ENCODE measurements around the gene MID1. TPM values are rescaled to one million over a fixed set of nuclear protein-coding genes. Genes with fewer than 3 reads are reported as not detected.

MID1 gene
- polyA plus RNA-seq, 3 donors = 0.05 to 0.10 TPM; not detected in 1

DNA sequence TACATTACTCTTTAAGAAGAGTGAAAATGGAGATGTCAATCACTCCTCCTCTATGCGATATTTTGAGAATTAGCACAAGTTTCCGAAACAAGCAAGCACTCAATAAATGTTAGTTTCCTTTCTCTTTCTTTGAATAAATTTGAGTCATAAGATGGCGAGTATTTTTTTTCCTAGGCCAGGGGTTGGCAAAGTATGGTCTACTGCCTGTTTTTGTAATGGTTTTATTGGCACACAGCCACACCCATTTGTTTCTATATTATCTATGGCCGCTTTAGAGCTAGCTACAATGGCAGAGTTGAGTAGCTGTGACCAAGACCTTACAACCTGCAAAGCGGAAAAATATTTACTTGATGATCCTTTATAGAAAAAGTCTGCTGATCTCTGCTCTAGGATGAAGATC, 139.5 kb downstream of the MID1 start:
- peaks cover 2% of the 10 kb centered on the region in 3 donors for H3K27me3 Mint-ChIP-seq (ENCODE audit: low read depth in 3 of 3)
- Histone ChIP-seq H3K4me2 (replicated peaks; ENCODE audit: extremely low read depth, low read length, poor library complexity, severe bottlenecking) (no peak overlapping the region), H3K9ac (ENCODE audit: insufficient read depth, low read length, poor library complexity, severe bottlenecking) (no peak overlapping the region), H4K20me1 (ENCODE audit: insufficient read depth, low read length) (no peaks in the 10 kb centered on the region), H2AFZ (ENCODE audit: insufficient read depth, low read depth, low read length, poor library complexity, severe bottlenecking) (no peak overlapping the region), H3K79me2 (ENCODE audit: insufficient read depth, low read length) (no peaks in the 10 kb centered on the region), H3K27me3 (ENCODE audit: control insufficient read depth in 2 of 2, insufficient read depth in 2 of 2, low read length in 2 of 2) (no peaks in the 10 kb centered on the region), H3K36me3 (replicated peaks in 1 of 2; ENCODE audit: control insufficient read depth in 1 of 2, insufficient read depth in 2 of 2, low read length in 2 of 2) (no peaks in the 10 kb centered on the region), H3K27ac (ENCODE audit: low read depth in 1 of 2, low read length in 2 of 2) (no peak overlapping the region), H3K4me3 (replicated peaks in 1 of 3; ENCODE audit: low read depth in 2 of 3, low read length in 3 of 3) (no peak overlapping the region), H3K4me1 (ENCODE audit: control insufficient read depth in 1 of 2, insufficient read depth in 2 of 2, low read length in 2 of 2) (no peaks in the 10 kb centered on the region), H3K9me3 (replicated peaks in 1 of 2; ENCODE audit: control insufficient read depth in 1 of 2, insufficient read depth in 1 of 2, low read length in 2 of 2) (no peaks in the 10 kb centered on the region)
- no peak overlapping the region for H3K4me3 Mint-ChIP-seq
- intact Hi-C loops (cut with micrococcal nuclease) = no loop called here
- H3K36me3 Mint-ChIP-seq = no peaks in the 10 kb centered on the region
- H3K4me1 Mint-ChIP-seq = no peaks in the 10 kb centered on the region
- WGBS (ENCODE audit: insufficient coverage) = 100% methylated on average over 1 of the region's 5 CpGs
- TF ChIP-seq, protein P1, sequence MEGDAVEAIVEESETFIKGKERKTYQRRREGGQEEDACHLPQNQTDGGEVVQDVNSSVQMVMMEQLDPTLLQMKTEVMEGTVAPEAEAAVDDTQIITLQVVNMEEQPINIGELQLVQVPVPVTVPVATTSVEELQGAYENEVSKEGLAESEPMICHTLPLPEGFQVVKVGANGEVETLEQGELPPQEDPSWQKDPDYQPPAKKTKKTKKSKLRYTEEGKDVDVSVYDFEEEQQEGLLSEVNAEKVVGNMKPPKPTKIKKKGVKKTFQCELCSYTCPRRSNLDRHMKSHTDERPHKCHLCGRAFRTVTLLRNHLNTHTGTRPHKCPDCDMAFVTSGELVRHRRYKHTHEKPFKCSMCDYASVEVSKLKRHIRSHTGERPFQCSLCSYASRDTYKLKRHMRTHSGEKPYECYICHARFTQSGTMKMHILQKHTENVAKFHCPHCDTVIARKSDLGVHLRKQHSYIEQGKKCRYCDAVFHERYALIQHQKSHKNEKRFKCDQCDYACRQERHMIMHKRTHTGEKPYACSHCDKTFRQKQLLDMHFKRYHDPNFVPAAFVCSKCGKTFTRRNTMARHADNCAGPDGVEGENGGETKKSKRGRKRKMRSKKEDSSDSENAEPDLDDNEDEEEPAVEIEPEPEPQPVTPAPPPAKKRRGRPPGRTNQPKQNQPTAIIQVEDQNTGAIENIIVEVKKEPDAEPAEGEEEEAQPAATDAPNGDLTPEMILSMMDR (IDR thresholded peaks at IDR 0.05) = no peak
- no peak for DNase-seq
- H3K27ac Mint-ChIP-seq = no peak overlapping the region
- H3K9me3 Mint-ChIP-seq = no peaks in the 10 kb centered on the region

DNA sequence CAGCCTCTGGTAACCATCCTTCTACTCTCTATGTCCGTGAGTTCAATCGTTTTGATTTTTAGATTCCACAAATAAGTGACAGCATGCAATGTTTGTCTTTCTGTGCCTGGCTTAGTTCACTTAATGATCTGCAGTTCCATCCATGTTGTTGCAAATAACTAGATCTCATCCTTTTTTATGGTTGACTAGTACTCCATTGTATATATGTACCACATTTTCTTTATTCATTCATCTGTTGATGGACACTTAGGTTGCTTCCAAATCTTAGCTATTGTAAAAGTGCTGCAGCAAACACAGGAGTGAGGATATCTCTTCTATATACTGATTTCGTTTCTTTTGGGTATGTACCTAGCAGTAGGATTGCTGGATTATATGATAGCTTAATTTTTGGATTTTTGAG, 140.9 kb downstream of the MID1 start:
- no peaks in the 10 kb centered on the region for H3K36me3 ChIP-seq (replicated peaks in 1 of 2; ENCODE audit: control insufficient read depth in 1 of 2, insufficient read depth in 2 of 2, low read length in 2 of 2)
- no peak overlapping the region for H3K9ac ChIP-seq (ENCODE audit: insufficient read depth, low read length, poor library complexity, severe bottlenecking)
- intact Hi-C loops (cut with micrococcal nuclease) = no loop called here
- no peaks in the 10 kb centered on the region for H3K9me3 ChIP-seq (replicated peaks in 1 of 2; ENCODE audit: control insufficient read depth in 1 of 2, insufficient read depth in 1 of 2, low read length in 2 of 2)
- H3K4me2 ChIP-seq (replicated peaks; ENCODE audit: extremely low read depth, low read length, poor library complexity, severe bottlenecking) = no peak overlapping the region
- Mint-ChIP-seq H3K4me1 (no peaks in the 10 kb centered on the region), H3K9me3 (no peaks in the 10 kb centered on the region), H3K36me3 (no peaks in the 10 kb centered on the region), H3K4me3 (no peak overlapping the region), H3K27me3 (ENCODE audit: low read depth in 3 of 3) (peaks cover 2% of the 10 kb centered on the region in 3 donors), H3K27ac (no peak overlapping the region)
- TF ChIP-seq, protein P1 (IDR thresholded peaks at IDR 0.05) = no peak
- no peaks in the 10 kb centered on the region for H4K20me1 ChIP-seq (ENCODE audit: insufficient read depth, low read length)
- no peak for DNase-seq
- no peak overlapping the region for H3K4me3 ChIP-seq (replicated peaks in 1 of 3; ENCODE audit: low read depth in 2 of 3, low read length in 3 of 3)
- H3K4me1 ChIP-seq (ENCODE audit: control insufficient read depth in 1 of 2, insufficient read depth in 2 of 2, low read length in 2 of 2) = no peaks in the 10 kb centered on the region
- 92% methylated on average over 2 of the region's 3 CpGs for whole genome bisulfite sequencing (ENCODE audit: insufficient coverage)
- H3K27me3 ChIP-seq (ENCODE audit: control insufficient read depth in 2 of 2, insufficient read depth in 2 of 2, low read length in 2 of 2) = no peaks in the 10 kb centered on the region
- no peaks in the 10 kb centered on the region for H3K79me2 ChIP-seq (ENCODE audit: insufficient read depth, low read length)
- no peak overlapping the region for H2AFZ ChIP-seq (ENCODE audit: insufficient read depth, low read depth, low read length, poor library complexity, severe bottlenecking)
- H3K27ac ChIP-seq (ENCODE audit: low read depth in 1 of 2, low read length in 2 of 2) = no peak overlapping the region
